ENCODE data around the gene ABI3BP. TPM values are rescaled to one million over a fixed set of nuclear protein-coding genes. Genes with fewer than 3 reads are reported as not detected.

The ABI3BP gene
- total RNA-seq, 1 experiment from 2014 or later: 23.4 TPM

- ATAC-seq (no peak), DNase-seq (no peak)
- H3K4me1 ChIP-seq (ENCODE audit: insufficient read depth, low read length): no peaks in the 10 kb centered on the region
- no peaks in the 10 kb centered on the region for H3F3A ChIP-seq (ENCODE audit: low read length, unreplicated experiment)
- H3K4me2 ChIP-seq (ENCODE audit: low read length): no peak overlapping the region
- no peaks in the 10 kb centered on the region for H3K79me2 ChIP-seq (ENCODE audit: low read length)
- 0 out of 2 replicates have a peak, but pooled peaks cover 5% of the 10 kb centered on the region for H3K36me3 ChIP-seq (ENCODE audit: low read depth, low read length)
- no peak overlapping the region for H2AFZ ChIP-seq (ENCODE audit: low read length)
- no TSS peak for BruUV-seq (replicated peaks)
- H3K27me3 ChIP-seq (ENCODE audit: low read length): no peaks in the 10 kb centered on the region
- TF ChIP-seq CTCF (conservative IDR thresholded peaks at IDR 0.05; ENCODE audit: low read depth, low read length) (no peak), EZH2 (IDR thresholded peaks at IDR 0.05; ENCODE audit: low read length, unreplicated experiment) (no peak), EZH2phosphoT487 (IDR thresholded peaks at IDR 0.05; ENCODE audit: borderline replicate concordance, low read length) (no peak)
- CTCF ChIA-PET: no interaction called here
- no peak overlapping the region for H3K4me3 ChIP-seq (ENCODE audit: low read length)
- POLR2A ChIA-PET (ENCODE audit: unreplicated experiment): no interaction called here
- H4K20me1 ChIP-seq (ENCODE audit: low read length): no peaks in the 10 kb centered on the region
- no peaks in the 10 kb centered on the region; the same call in 1 of the 2 replicates for H3K9me3 ChIP-seq (ENCODE audit: low read length)
- H3K9ac ChIP-seq (ENCODE audit: low read length): no peak overlapping the region
- intact Hi-C loops (cut with micrococcal nuclease): no loop called here
- H3K9me2 ChIP-seq (replicated peaks; ENCODE audit: low read length): no peaks in the 10 kb centered on the region
- H3K27ac ChIP-seq (ENCODE audit: low read length): no peak overlapping the region
These were observed 11.9 kb downstream of the ABI3BP start for GRCh38 chr3:100981164-100981911.

GRCh38 chr3:100978011-100978659, 15.1 kb downstream of the ABI3BP start:
- no peak overlapping the region for H2AFZ ChIP-seq (ENCODE audit: low read length)
- ChIA-PET POLR2A (ENCODE audit: unreplicated experiment) (interaction anchor here (0.5 to 0.6 kb wide), 2 partner anchors 233 to 717 kb away, joined by 3 read pairs; partner anchors contain the start of gene TBC1D23), CTCF (no interaction called here)
- no peaks in the 10 kb centered on the region; the same call in 1 of the 2 replicates for H3K9me3 ChIP-seq (ENCODE audit: low read length)
- ATAC-seq: no peak
- H3K27ac ChIP-seq (ENCODE audit: low read length): no peak overlapping the region
- peaks cover 13% of the 10 kb centered on the region for H3K4me1 ChIP-seq (ENCODE audit: insufficient read depth, low read length)
- DNase-seq: no peak
- H3K9ac ChIP-seq (ENCODE audit: low read length): no peak overlapping the region
- H4K20me1 ChIP-seq (ENCODE audit: low read length): no peaks in the 10 kb centered on the region
- no peaks in the 10 kb centered on the region for H3K27me3 ChIP-seq (ENCODE audit: low read length)
- no peak overlapping the region for H3K4me3 ChIP-seq (ENCODE audit: low read length)
- no peaks in the 10 kb centered on the region for H3F3A ChIP-seq (ENCODE audit: low read length, unreplicated experiment)
- no peak for TF ChIP-seq EZH2 (IDR thresholded peaks at IDR 0.05; ENCODE audit: low read length, unreplicated experiment)
- TF ChIP-seq CTCF (conservative IDR thresholded peaks at IDR 0.05; ENCODE audit: low read depth, low read length): no peak
- TF ChIP-seq EZH2phosphoT487 (IDR thresholded peaks at IDR 0.05; ENCODE audit: borderline replicate concordance, low read length): no peak
- intact Hi-C loops (cut with micrococcal nuclease): no loop called here
- 0 out of 2 replicates have a peak, but pooled peaks cover 5% of the 10 kb centered on the region for H3K36me3 ChIP-seq (ENCODE audit: low read depth, low read length)
- no TSS peak for BruUV-seq (replicated peaks)
- H3K9me2 ChIP-seq (replicated peaks; ENCODE audit: low read length): no peaks in the 10 kb centered on the region
- no peak overlapping the region for H3K4me2 ChIP-seq (ENCODE audit: low read length)
- no peaks in the 10 kb centered on the region for H3K79me2 ChIP-seq (ENCODE audit: low read length)

- 0 out of 2 replicates have a peak, but pooled peaks cover 5% of the 10 kb centered on the region for H3K36me3 ChIP-seq (ENCODE audit: low read depth, low read length)
- peaks cover 22% of the 10 kb centered on the region for H3K4me1 ChIP-seq (ENCODE audit: insufficient read depth, low read length)
- H3K4me3 ChIP-seq (ENCODE audit: low read length): no peak overlapping the region
- no peaks in the 10 kb centered on the region; the same call in 1 of the 2 replicates for H3K9me3 ChIP-seq (ENCODE audit: low read length)
- no peak for TF ChIP-seq CTCF (conservative IDR thresholded peaks at IDR 0.05; ENCODE audit: low read depth, low read length)
- no peak for TF ChIP-seq EZH2 (IDR thresholded peaks at IDR 0.05; ENCODE audit: low read length, unreplicated experiment)
- CTCF ChIA-PET: no interaction called here
- H3K9ac ChIP-seq (ENCODE audit: low read length): no peak overlapping the region
- intact Hi-C loops (cut with micrococcal nuclease): no loop called here
- no peak overlapping the region for H2AFZ ChIP-seq (ENCODE audit: low read length)
- H3K27ac ChIP-seq (ENCODE audit: low read length): no peak overlapping the region
- no TSS peak for BruUV-seq (replicated peaks)
- DNase-seq: no peak
- no peaks in the 10 kb centered on the region for H3K9me2 ChIP-seq (replicated peaks; ENCODE audit: low read length)
- no peaks in the 10 kb centered on the region for H3K79me2 ChIP-seq (ENCODE audit: low read length)
- POLR2A ChIA-PET (ENCODE audit: unreplicated experiment): no interaction called here
- no peak overlapping the region for H3K4me2 ChIP-seq (ENCODE audit: low read length)
- no peaks in the 10 kb centered on the region for H3K27me3 ChIP-seq (ENCODE audit: low read length)
- H4K20me1 ChIP-seq (ENCODE audit: low read length): no peaks in the 10 kb centered on the region
- ATAC-seq: no peak
- H3F3A ChIP-seq (ENCODE audit: low read length, unreplicated experiment): no peaks in the 10 kb centered on the region
These were observed 16.6 kb downstream of the ABI3BP start for GRCh38 chr3:100976611-100977010.
